ENCODE results near the gene USP3. TPM values are rescaled to one million over a fixed set of nuclear protein-coding genes. Genes with fewer than 3 reads are reported as not detected.

The USP3 gene
- total and polyA plus RNA-seq, 2 of the 4 experiments (the other 2 are of a cell fraction) = 17.3 to 52.3 TPM

- Histone ChIP-seq H3K23ac (ENCODE audit: low read depth, low read length) (0 out of 2 replicates have a peak overlapping the region, but pooled peaks have one; percentile 49), H2BK20ac (ENCODE audit: low read depth, low read length) (peak overlapping the region; percentile 88), H4K8ac (ENCODE audit: low read depth in 2 of 2, low read length in 2 of 2) (peak overlapping the region; percentile 11 to 44; a peak in 2 of 4 replicates), H3K79me1 (ENCODE audit: low read depth in 1 of 2, low read length in 2 of 2) (no peaks in the 10 kb centered on the region), H3K27me3 (ENCODE audit: control insufficient read depth, insufficient read depth, low read length) (peaks cover 2% of the 10 kb centered on the region; the same call in 1 of the 2 replicates), H3K9me3 (ENCODE audit: control insufficient read depth, insufficient read depth, low read length) (no peaks in the 10 kb centered on the region), H3K14ac (replicated peaks; ENCODE audit: low read depth, low read length) (peak overlapping the region; percentile 62; the same call in 1 of the 2 replicates), H3K4me3 (ENCODE audit: insufficient read depth, low read depth, low read length) (no peak overlapping the region), H4K5ac (ENCODE audit: low read depth, low read length) (no peak overlapping the region), H4K20me1 (ENCODE audit: insufficient read depth, low read length) (no peaks in the 10 kb centered on the region), H2AK9ac (replicated peaks; ENCODE audit: low read depth, low read length, poor library complexity) (no peak overlapping the region), H2BK15ac (ENCODE audit: low read depth, low read length) (peak overlapping the region; percentile 76; the same call in 2 of the 3 replicates), H4K91ac (ENCODE audit: insufficient read depth, low read depth, low read length) (peak overlapping the region; percentile 67), H3K56ac (ENCODE audit: extremely low read depth, insufficient read depth, low read length) (no peak overlapping the region), H2AFZ (replicated peaks; ENCODE audit: low read length, poor library complexity) (no peak overlapping the region), H3K4me2 (ENCODE audit: low read depth, low read length) (no peak overlapping the region), H3K27ac (ENCODE audit: insufficient read depth, low read length) (no peak overlapping the region), H3K36me3 (ENCODE audit: control insufficient read depth, insufficient read depth, low read length) (no peaks in the 10 kb centered on the region), H2AK5ac (ENCODE audit: low read depth, low read length) (peak overlapping the region; percentile 68), H3K18ac (ENCODE audit: low read depth, low read length) (peak overlapping the region; percentile 46; the same call in 1 of the 2 replicates), H3K9me1 (ENCODE audit: insufficient read depth, low read length) (peaks cover 18% of the 10 kb centered on the region), H3K9ac (ENCODE audit: low read depth, low read length) (no peak overlapping the region), H3K4ac (ENCODE audit: low read depth, low read length) (peak overlapping the region; percentile 84), H3K4me1 (ENCODE audit: control insufficient read depth, insufficient read depth, low read length) (peaks cover 16% of the 10 kb centered on the region), H2BK5ac (ENCODE audit: low read depth, low read length, poor library complexity, severe bottlenecking) (no peak overlapping the region), H2BK120ac (ENCODE audit: low read depth, low read length) (peak overlapping the region; percentile 76)
- TF ChIP-seq CHD1 (IDR thresholded peaks at IDR 0.05; ENCODE audit: low read depth, low read length) (no peak), CEBPB (IDR thresholded peaks at IDR 0.05; ENCODE audit: low read depth, low read length) (no peak), MAZ (IDR thresholded peaks at IDR 0.05; ENCODE audit: borderline replicate concordance, low read depth, low read length) (no peak), RFX5 (IDR thresholded peaks at IDR 0.05; ENCODE audit: low read depth, low read length) (no peak), ELK1 (IDR thresholded peaks at IDR 0.05; ENCODE audit: borderline replicate concordance, low read depth, low read length) (no peak), RCOR1 (IDR thresholded peaks at IDR 0.05; ENCODE audit: insufficient replicate concordance, low read length) (no peak), USF2 (IDR thresholded peaks at IDR 0.05; ENCODE audit: low read depth, low read length) (no peak), FOS (IDR thresholded peaks at IDR 0.05; ENCODE audit: low read depth, low read length) (no peak), CTCF (conservative IDR thresholded peaks at IDR 0.05; ENCODE audit: low read depth, low read length) (no peak), MAFK (IDR thresholded peaks at IDR 0.05; ENCODE audit: low read depth, low read length) (no peak), RAD21 (IDR thresholded peaks at IDR 0.05; ENCODE audit: low read length) (no peak), POLR2A (IDR thresholded peaks at IDR 0.05; ENCODE audit: low read depth, low read length) (no peak), NFE2L2 (IDR thresholded peaks at IDR 0.05; ENCODE audit: low read depth, low read length) (no peak), SMC3 (IDR thresholded peaks at IDR 0.05; ENCODE audit: low read depth, low read length) (no peak)
- ChIA-PET CTCF (interaction anchor here (0.9 kb wide), 1 partner anchor 12 kb away, joined by 4 read pairs; no protein-coding TSS in a partner anchor), POLR2A (ENCODE audit: unreplicated experiment) (interaction anchor here (0.5 kb wide), 1 partner anchor 368 kb away, joined by 4 read pairs; no protein-coding TSS in a partner anchor)
- DNase-seq = no peak
- no peak for ATAC-seq (ENCODE audit: low read depth)
- BruUV-seq (replicated peaks) = no TSS peak
- intact Hi-C loops (cut with micrococcal nuclease) = no loop called here
- in situ Hi-C loops (cut with MboI; ENCODE audit: low sequenced_read_pairs) = no loop called here
- dilution Hi-C loops (cut with HindIII; ENCODE audit: low sequenced_read_pairs, unreplicated experiment) = no loop called here
- 100% methylated on average over 1 of the region's 2 CpGs; no CpG with 5 or more reads in 1 of the 2 experiments for WGBS, 2 experiments (ENCODE audit: extremely low coverage in 2 of 2, insufficient read length in 1 of 2)
Measured at GRCh38 chr15:63493436-63493835, 11.0 kb upstream of the USP3 start.
